Testis (tissue), 3 donors: ENCODE measurements around the gene CDH13. TPM values are rescaled to one million over a fixed set of nuclear protein-coding genes. Genes with fewer than 3 reads are reported as not detected.

Source experiments
- DNase-seq: peaks from one replicate; pipeline ENCODE4 v3.0.0-alpha.2; 2019
- H3K27ac ChIP-seq, 2 donors: fragments of 200-600 bp; sonication (generic); one replicate each; pipeline ENCODE4 v1.5.1; 2019
- H3K27me3 ChIP-seq: fragments of 200-600 bp; sonication (generic); one replicate; pipeline ENCODE4 v1.5.1; 2019
- H3K36me3 ChIP-seq: fragments of 200-600 bp; sonication (generic); one replicate; pipeline ENCODE4 v1.5.1; 2017; ENCODE audit warnings: low read depth; ENCODE audit errors: missing control alignments
- H3K4me1 ChIP-seq: fragments of 200-600 bp; sonication (generic); one replicate; pipeline ENCODE4 v1.5.1; 2019
- H3K4me3 ChIP-seq, 2 donors: fragments of 200-600 bp; sonication (generic); one replicate each; pipeline ENCODE4 v1.5.1; 2017 to 2019
- H3K9me3 ChIP-seq: fragments of 200-600 bp; sonication (generic); one replicate; pipeline ENCODE4 v1.5.1; 2017
- CTCF ChIP-seq, 3 experiments: fragments of 450-650 bp in 2 of 3; fragments of 200-600 bp in 1 of 3; sonication (generic) in 1 of 3; IDR thresholded peaks; one replicate each; pipeline ENCODE4 v1.5.1; 2016 to 2019; ENCODE audit warnings: antibody characterized with exemption in 3 of 3, mild to moderate bottlenecking in 2 of 3, moderate library complexity in 1 of 3
- POLR2A ChIP-seq: fragments of 450-650 bp; IDR thresholded peaks from one replicate; pipeline ENCODE4 v1.6.1; 2017; ENCODE audit warnings: antibody characterized with exemption, mild to moderate bottlenecking, moderate library complexity
- WGBS, 2 donors: methylation state at CpG; one replicate each; pipeline ENCODE4 v1.1.5; 2018; 5-methylcytosine and 5-hydroxymethylcytosine counted together
- intact Hi-C: fragments of 100-400 bp; cut with DNase I; formaldehyde crosslinking; loops from one replicate; pipeline ENCODE4 v1.15.1; 2023; ENCODE audit warnings: low total_unique reads
- polyA plus RNA-seq: library from polyadenylated mRNA; stranded (reverse); fragments of 350-450 nt; fragmentation: Illumina TruSeq; extraction: RNeasy Lipid Tissue Mini Kit (QIAGEN cat#74804); gene quantifications from one replicate; pipeline ENCODE4 v1.2.3, GENCODE V29; 2014; ENCODE audit warnings: low read depth, low replicate concordance; ENCODE audit not compliant: insufficient read depth
- total RNA-seq, 2 donors: library from RNA; depleted of rRNA; stranded (reverse); fragments of >200 nt; gene quantifications; one replicate each; pipeline ENCODE4 v1.2.3, GENCODE V29; 2016

CDH13 gene
- total and polyA plus RNA-seq, 3 donors from 2014 or later, result 1.2 to 11.1 (median 2.0) TPM

GRCh38 chr16:83831456-83831987, 1204.8 kb downstream of the CDH13 start:
- Histone ChIP-seq H3K36me3 (no peaks in the 10 kb centered on the region), H3K27ac (no peak overlapping the region), H3K4me3 (no peak overlapping the region), H3K27me3 (no peaks in the 10 kb centered on the region), H3K9me3 (no peaks in the 10 kb centered on the region), H3K4me1 (no peaks in the 10 kb centered on the region)
- no peak for TF ChIP-seq CTCF (IDR thresholded peaks at IDR 0.05)
- no peak for TF ChIP-seq POLR2A
- 52% methylated on average over 5 of the region's 5 CpGs for WGBS, 2 donors
- intact Hi-C loops, result no loop called here
- no peak for DNase-seq

GRCh38 chr16:83833921-83834320, 1207.2 kb downstream of the CDH13 start:
- TF ChIP-seq CTCF (IDR thresholded peaks at IDR 0.05) (no peak), POLR2A (no peak)
- no peaks in the 10 kb centered on the region for H3K27me3 ChIP-seq
- no peaks in the 10 kb centered on the region for H3K9me3 ChIP-seq
- DNase-seq, result no peak
- no peak overlapping the region for H3K4me3 ChIP-seq
- WGBS, 2 donors, result 94 to 97% methylated on average over 2 of the region's 2 CpGs
- intact Hi-C loops, result no loop called here
- no peaks in the 10 kb centered on the region for H3K4me1 ChIP-seq
- H3K36me3 ChIP-seq, result no peaks in the 10 kb centered on the region
- H3K27ac ChIP-seq, result no peak overlapping the region

- intact Hi-C loops, result no loop called here
- H3K4me1 ChIP-seq, result no peaks in the 10 kb centered on the region
- no peak for DNase-seq
- no peaks in the 10 kb centered on the region for H3K9me3 ChIP-seq
- H3K36me3 ChIP-seq, result no peaks in the 10 kb centered on the region
- no peak for TF ChIP-seq CTCF (IDR thresholded peaks at IDR 0.05)
- no peak for TF ChIP-seq POLR2A
- no peaks in the 10 kb centered on the region for H3K27me3 ChIP-seq
- no peak overlapping the region for H3K4me3 ChIP-seq
- H3K27ac ChIP-seq, result no peak overlapping the region
- 76 to 79% methylated on average over 10 of the region's 10 CpGs for whole genome bisulfite sequencing, 2 donors
Measured at GRCh38 chr16:83835586-83836566, 1209.1 kb downstream of the CDH13 start.

GRCh38 chr16:83837566-83837965, 1210.8 kb downstream of the CDH13 start:
- Histone ChIP-seq H3K4me1 (no peaks in the 10 kb centered on the region), H3K4me3 (no peak overlapping the region), H3K9me3 (no peaks in the 10 kb centered on the region), H3K36me3 (no peaks in the 10 kb centered on the region), H3K27me3 (no peaks in the 10 kb centered on the region), H3K27ac (no peak overlapping the region)
- intact Hi-C loops, result no loop called here
- no peak for DNase-seq
- 92 to 93% methylated on average over 4 of the region's 4 CpGs for whole genome bisulfite sequencing, 2 donors
- TF ChIP-seq CTCF (IDR thresholded peaks at IDR 0.05), result no peak
- no peak for TF ChIP-seq POLR2A
